Hepatocyte (in vitro differentiated cells): ENCODE data around the gene COL19A1. TPM values are rescaled to one million over a fixed set of nuclear protein-coding genes. Genes with fewer than 3 reads are reported as not detected.

Experiments
- DNase-seq: peaks from one replicate; pipeline ENCODE4 v3.0.0-alpha.2; 2016; ENCODE audit warnings: low spot score
- H2AFZ ChIP-seq: fragments of 200-600 bp; sonication (generic); 2 replicates; pipeline ENCODE4 v1.6.0; 2016; ENCODE audit warnings: antibody characterized with exemption, mild to moderate bottlenecking
- H3K27ac ChIP-seq: fragments of 200-600 bp; sonication (generic); 2 replicates; pipeline ENCODE4 v1.5.1; 2016; ENCODE audit warnings: mild to moderate bottlenecking
- H3K27me3 ChIP-seq: fragments of 200-600 bp; sonication (generic); 2 replicates; pipeline ENCODE4 v1.6.1; 2016
- H3K36me3 ChIP-seq: fragments of 200-600 bp; sonication (generic); replicated peaks from 2 replicates; pipeline ENCODE4 v1.5.1; 2016; ENCODE audit warnings: low read depth; ENCODE audit not compliant: insufficient read depth
- H3K4me1 ChIP-seq: fragments of 200-600 bp; sonication (generic); 2 replicates; pipeline ENCODE4 v1.5.1; 2016; ENCODE audit warnings: mild to moderate bottlenecking, moderate library complexity; ENCODE audit not compliant: insufficient read depth
- H3K4me2 ChIP-seq: fragments of 200-600 bp; sonication (generic); 2 replicates; pipeline ENCODE4 v1.6.0; 2016
- H3K4me3 ChIP-seq: fragments of 200-600 bp; sonication (generic); 2 replicates; pipeline ENCODE4 v1.5.1; 2016; ENCODE audit warnings: mild to moderate bottlenecking
- H3K79me2 ChIP-seq: fragments of 200-600 bp; sonication (generic); 2 replicates; pipeline ENCODE4 v1.6.0; 2017; ENCODE audit warnings: mild to moderate bottlenecking
- H3K9me2 ChIP-seq: fragments of 200-600 bp; sonication (generic); replicated peaks from 2 replicates; pipeline ENCODE4 v1.6.0; 2017; ENCODE audit warnings: mild to moderate bottlenecking; ENCODE audit not compliant: insufficient read depth
- H3K9me3 ChIP-seq: fragments of 200-600 bp; sonication (generic); 2 replicates; pipeline ENCODE4 v1.5.1; 2016; ENCODE audit warnings: low read depth, mild to moderate bottlenecking
- H4K20me1 ChIP-seq: fragments of 200-600 bp; sonication (generic); 2 replicates; pipeline ENCODE4 v1.6.0; 2016; ENCODE audit warnings: mild to moderate bottlenecking; ENCODE audit not compliant: insufficient read depth, poor library complexity, severe bottlenecking
- CTCF ChIP-seq: fragments of 200-600 bp; sonication (generic); IDR thresholded peaks from 2 replicates; pipeline ENCODE4 v1.5.1; 2016; ENCODE audit warnings: antibody characterized with exemption, mild to moderate bottlenecking; ENCODE audit not compliant: poor library complexity
- EZH2 ChIP-seq: fragments of 200-600 bp; sonication (generic); IDR thresholded peaks from 2 replicates; pipeline ENCODE4 v1.6.1; 2016; ENCODE audit warnings: antibody characterized with exemption, mild to moderate bottlenecking, borderline replicate concordance
- EZH2phosphoT487 ChIP-seq: fragments of 200-600 bp; sonication (generic); IDR thresholded peaks from one replicate; pipeline ENCODE4 v1.6.1; 2018; ENCODE audit warnings: antibody characterized with exemption, mild to moderate bottlenecking, low read depth, moderate library complexity; ENCODE audit not compliant: unreplicated experiment, severe bottlenecking
- WGBS: methylation state at CpG from one replicate; pipeline ENCODE4 v1.1.6; 2016; ENCODE audit warnings: low lambda C conversion rate; ENCODE audit errors: missing lambda C conversion rate; 5-methylcytosine and 5-hydroxymethylcytosine counted together
- polyA plus RNA-seq: library from polyadenylated mRNA; unstranded; fragments of >200 nt; fragmentation: Nextera tagmentation; extraction: Ambion mirVana; gene quantifications from 2 replicates; pipeline ENCODE4 v1.2.1, GENCODE V29; 2016
- total RNA-seq: library from RNA; depleted of rRNA; stranded (reverse); fragments of >200 nt; gene quantifications from 2 replicates; pipeline ENCODE4 v1.2.3, GENCODE V29; 2014

Gene COL19A1
- total and polyA plus RNA-seq, 2 experiments from 2014 or later = 1.1 to 1.2 TPM

- Histone ChIP-seq H3K4me1 (no peaks in the 10 kb centered on the region), H3K4me3 (no peak overlapping the region), H3K4me2 (no peak overlapping the region), H3K9me2 (no peaks in the 10 kb centered on the region), H3K79me2 (no peaks in the 10 kb centered on the region), H3K36me3 (no peaks in the 10 kb centered on the region), H2AFZ (no peak overlapping the region), H3K9me3 (no peaks in the 10 kb centered on the region), H3K27me3 (no peaks in the 10 kb centered on the region), H4K20me1 (no peaks in the 10 kb centered on the region), H3K27ac (no peak overlapping the region)
- WGBS = 91% methylated on average over 3 of the region's 3 CpGs
- TF ChIP-seq CTCF (no peak), EZH2 (no peak), EZH2phosphoT487 (no peak)
- no peak for DNase-seq
Measured at GRCh38 chr6:69984506-69984905, 118.2 kb downstream of the COL19A1 start.

- Histone ChIP-seq H3K79me2 (no peaks in the 10 kb centered on the region), H3K36me3 (no peaks in the 10 kb centered on the region), H3K4me3 (no peak overlapping the region), H3K9me2 (no peaks in the 10 kb centered on the region), H3K27me3 (no peaks in the 10 kb centered on the region), H3K4me2 (no peak overlapping the region), H3K27ac (no peak overlapping the region), H3K4me1 (no peaks in the 10 kb centered on the region), H4K20me1 (no peaks in the 10 kb centered on the region), H3K9me3 (no peaks in the 10 kb centered on the region), H2AFZ (no peak overlapping the region)
- 94% methylated on average over 1 of the region's 1 CpG for WGBS
- TF ChIP-seq EZH2 = no peak
- TF ChIP-seq CTCF = no peak
- no peak for TF ChIP-seq EZH2phosphoT487
- DNase-seq = no peak
Measured at GRCh38 chr6:69985180-69985579, 118.8 kb downstream of the COL19A1 start.

- H3K79me2 ChIP-seq = no peaks in the 10 kb centered on the region
- H3K9me2 ChIP-seq = no peaks in the 10 kb centered on the region
- no peaks in the 10 kb centered on the region for H3K4me1 ChIP-seq
- no peak overlapping the region for H3K4me3 ChIP-seq
- no peaks in the 10 kb centered on the region for H3K9me3 ChIP-seq
- no peak overlapping the region for H3K27ac ChIP-seq
- 78% methylated on average over 2 of the region's 2 CpGs for WGBS
- no peak overlapping the region for H3K4me2 ChIP-seq
- H3K27me3 ChIP-seq = no peaks in the 10 kb centered on the region
- no peaks in the 10 kb centered on the region for H4K20me1 ChIP-seq
- no peak overlapping the region for H2AFZ ChIP-seq
- no peak for DNase-seq
- H3K36me3 ChIP-seq = no peaks in the 10 kb centered on the region
- TF ChIP-seq EZH2phosphoT487 (no peak), CTCF (no peak), EZH2 (no peak)
Measured at GRCh38 chr6:69987550-69987949, 121.2 kb downstream of the COL19A1 start.
